ENCODE data around the gene LINGO4. TPM values are rescaled to one million over a fixed set of nuclear protein-coding genes. Genes with fewer than 3 reads are reported as not detected.

Gene LINGO4
- total and polyA plus RNA-seq, 2 donors (not counting 1 experiment from before 2014, with no cell fraction given): not detected

- no peaks in the 10 kb centered on the region for H3K9me3 Mint-ChIP-seq (ENCODE audit: insufficient read depth)
- DNase-seq: no peak
- Histone ChIP-seq H3K9me3 (ENCODE audit: control extremely low read depth in 1 of 3, control insufficient read depth in 2 of 3, insufficient read depth in 1 of 3, low read length in 2 of 3) (no peaks in the 10 kb centered on the region), H3K4me1 (ENCODE audit: control insufficient read depth in 2 of 2, insufficient read depth in 2 of 2, low read length in 2 of 2) (no peaks in the 10 kb centered on the region), H3K9ac (ENCODE audit: low read length) (no peak overlapping the region), H3K79me2 (ENCODE audit: control insufficient read depth, insufficient read depth, low read length) (no peaks in the 10 kb centered on the region), H4K20me1 (ENCODE audit: control insufficient read depth, insufficient read depth, low read length, poor library complexity, severe bottlenecking) (no peaks in the 10 kb centered on the region), H3K27me3 (replicated peaks in 1 of 4; ENCODE audit: control extremely low read depth in 1 of 4, control insufficient read depth in 3 of 4, insufficient read depth in 4 of 4, low read length in 3 of 4) (peaks cover 0 to 9% (median 0%) of the 10 kb centered on the region in 4 experiments), H3K36me3 (replicated peaks in 1 of 2; ENCODE audit: control extremely low read depth in 1 of 2, control insufficient read depth in 1 of 2, extremely low read depth in 1 of 2, insufficient read depth in 2 of 2, low read length in 1 of 2) (no peaks in the 10 kb centered on the region), H2AFZ (ENCODE audit: insufficient read depth, low read depth, low read length, poor library complexity, severe bottlenecking) (no peak overlapping the region), H3K27ac (ENCODE audit: low read length in 2 of 2) (no peak overlapping the region), H3K4me2 (replicated peaks; ENCODE audit: low read depth, low read length, poor library complexity, severe bottlenecking) (no peak overlapping the region), H3K4me3 (ENCODE audit: control extremely low read depth in 1 of 5, extremely low read depth in 1 of 5, insufficient read depth in 1 of 5, low read depth in 2 of 5, low read length in 4 of 5) (no peak overlapping the region)
- ChIA-PET CTCF (no interaction called here), POLR2A (no interaction called here)
- no peak overlapping the region for H3K4me3 Mint-ChIP-seq
- no peaks in the 10 kb centered on the region for H3K4me1 Mint-ChIP-seq
- WGBS (ENCODE audit: insufficient coverage): 100% methylated on average over 4 of the region's 4 CpGs
- no peak for ATAC-seq (ENCODE audit: low read depth)
- peaks cover 12% of the 10 kb centered on the region for H3K27me3 Mint-ChIP-seq
- intact Hi-C loops (cut with micrococcal nuclease): no loop called here
- no peak overlapping the region for H3K27ac Mint-ChIP-seq
- TF ChIP-seq EZH2 (IDR thresholded peaks at IDR 0.05; ENCODE audit: borderline replicate concordance, insufficient read depth, low read depth, low read length, poor library complexity, severe bottlenecking) (no peak), CTCF (IDR thresholded peaks at IDR 0.05) (no peak)
These were observed 47.5 kb upstream of the LINGO4 start for GRCh38 chr1:151852733-151853132.

GRCh38 chr1:151851886-151852285 is 46.7 kb upstream of the LINGO4 start:
- no peak overlapping the region for H3K4me3 Mint-ChIP-seq
- 92% methylated on average over 8 of the region's 8 CpGs for WGBS (ENCODE audit: insufficient coverage)
- Histone ChIP-seq H3K4me1 (ENCODE audit: control insufficient read depth in 2 of 2, insufficient read depth in 2 of 2, low read length in 2 of 2) (no peaks in the 10 kb centered on the region), H3K9ac (ENCODE audit: low read length) (no peak overlapping the region), H3K4me3 (ENCODE audit: control extremely low read depth in 1 of 5, extremely low read depth in 1 of 5, insufficient read depth in 1 of 5, low read depth in 2 of 5, low read length in 4 of 5) (no peak overlapping the region), H3K4me2 (replicated peaks; ENCODE audit: low read depth, low read length, poor library complexity, severe bottlenecking) (no peak overlapping the region), H4K20me1 (ENCODE audit: control insufficient read depth, insufficient read depth, low read length, poor library complexity, severe bottlenecking) (no peaks in the 10 kb centered on the region), H3K9me3 (ENCODE audit: control extremely low read depth in 1 of 3, control insufficient read depth in 2 of 3, insufficient read depth in 1 of 3, low read length in 2 of 3) (no peaks in the 10 kb centered on the region), H3K27me3 (replicated peaks in 1 of 4; ENCODE audit: control extremely low read depth in 1 of 4, control insufficient read depth in 3 of 4, insufficient read depth in 4 of 4, low read length in 3 of 4) (peaks cover 0 to 9% (median 0%) of the 10 kb centered on the region in 4 experiments), H3K27ac (ENCODE audit: low read length in 2 of 2) (no peak overlapping the region), H3K36me3 (replicated peaks in 1 of 2; ENCODE audit: control extremely low read depth in 1 of 2, control insufficient read depth in 1 of 2, extremely low read depth in 1 of 2, insufficient read depth in 2 of 2, low read length in 1 of 2) (no peaks in the 10 kb centered on the region), H2AFZ (ENCODE audit: insufficient read depth, low read depth, low read length, poor library complexity, severe bottlenecking) (no peak overlapping the region), H3K79me2 (ENCODE audit: control insufficient read depth, insufficient read depth, low read length) (no peaks in the 10 kb centered on the region)
- no peaks in the 10 kb centered on the region for H3K4me1 Mint-ChIP-seq
- POLR2A ChIA-PET: no interaction called here
- no peaks in the 10 kb centered on the region for H3K9me3 Mint-ChIP-seq (ENCODE audit: insufficient read depth)
- TF ChIP-seq CTCF (IDR thresholded peaks at IDR 0.05) (no peak), EZH2 (IDR thresholded peaks at IDR 0.05; ENCODE audit: borderline replicate concordance, insufficient read depth, low read depth, low read length, poor library complexity, severe bottlenecking) (no peak)
- peaks cover 12% of the 10 kb centered on the region for H3K27me3 Mint-ChIP-seq
- H3K27ac Mint-ChIP-seq: no peak overlapping the region
- DNase-seq: no peak
- intact Hi-C loops (cut with micrococcal nuclease): no loop called here
- no peak for ATAC-seq (ENCODE audit: low read depth)
- CTCF ChIA-PET: no interaction called here

All from B cell (primary cell).